WTC11 (cell line): ENCODE results near the gene STT3A. TPM values are rescaled to one million over a fixed set of nuclear protein-coding genes. Genes with fewer than 3 reads are reported as not detected.
A peak's percentile ranks its signal among the peaks of the same experiment; 100 is the strongest.

Experiments
- ATAC-seq: fragments of 200-7000 bp; cut with Tn5 transposase; 2 replicates; pipeline ENCODE4 v1.10.0; 2021; ENCODE audit warnings: mild to moderate bottlenecking, moderate library complexity
- CTCF ChIA-PET: fragments of 300-600 bp; sonication (Branson Sonifier 250); formaldehyde crosslinking; loops from one replicate; lab custom pipeline; 2021; ENCODE audit warnings: antibody characterized with exemption; lab: Charles Lee
- POLR2A ChIA-PET: fragments of 350-600 bp; sonication (Branson Sonifier 250); formaldehyde crosslinking; loops from one replicate; lab custom pipeline; 2021; ENCODE audit warnings: antibody characterized with exemption; lab: Charles Lee
- DNase-seq: peaks from one replicate; pipeline ENCODE4 v3.0.0; 2021; ENCODE audit warnings: low spot score
- H3K27ac Mint-ChIP-seq: 2 replicates; pipeline ENCODE4 v1.8.0; 2021; ENCODE audit warnings: mixed read lengths
- H3K27me3 Mint-ChIP-seq: 2 replicates; pipeline ENCODE4 v1.8.0; 2021; ENCODE audit warnings: low read depth, mild to moderate bottlenecking, moderate library complexity, mixed read lengths
- H3K36me3 Mint-ChIP-seq: 2 replicates; pipeline ENCODE4 v1.8.0; 2021; ENCODE audit warnings: mixed read lengths
- H3K4me1 Mint-ChIP-seq: 2 replicates; pipeline ENCODE4 v1.8.0; 2022; ENCODE audit warnings: mixed read lengths
- H3K4me3 Mint-ChIP-seq: 2 replicates; pipeline ENCODE4 v1.8.0; 2021; ENCODE audit warnings: mild to moderate bottlenecking, moderate library complexity, mixed read lengths
- H3K9me3 Mint-ChIP-seq: 2 replicates; pipeline ENCODE4 v1.8.0; 2021; ENCODE audit warnings: mixed read lengths
- AFF4 ChIP-seq: sonication (generic); formaldehyde crosslinking; IDR thresholded peaks from 2 replicates; pipeline ENCODE4 v1.8.1; 2023; ENCODE audit warnings: mild to moderate bottlenecking, missing genetic modification reagents, borderline replicate concordance
- CREB1 ChIP-seq: sonication (generic); formaldehyde crosslinking; IDR thresholded peaks from 2 replicates; pipeline ENCODE4 v1.8.0; 2023; ENCODE audit warnings: mild to moderate bottlenecking, missing genetic modification reagents
- EMX1 ChIP-seq: fragments of 250-450 bp; sonication (Bioruptor Pico); IDR thresholded peaks from 2 replicates; pipeline ENCODE4 v1.8.0; 2021; ENCODE audit warnings: mild to moderate bottlenecking
- FOXP4 ChIP-seq: sonication (generic); formaldehyde crosslinking; IDR thresholded peaks from 2 replicates; pipeline ENCODE4 v1.8.0; 2022; ENCODE audit warnings: mild to moderate bottlenecking, missing genetic modification reagents
- GABPB1 ChIP-seq: sonication (generic); formaldehyde crosslinking; IDR thresholded peaks from 2 replicates; pipeline ENCODE4 v1.8.1; 2023; ENCODE audit warnings: mild to moderate bottlenecking, missing genetic modification reagents
- IRF1 ChIP-seq: sonication (generic); formaldehyde crosslinking; IDR thresholded peaks from 2 replicates; pipeline ENCODE4 v1.8.0; 2023; ENCODE audit warnings: missing genetic modification reagents
- MAX ChIP-seq: sonication (generic); formaldehyde crosslinking; IDR thresholded peaks from 2 replicates; pipeline ENCODE4 v1.8.0; 2022; ENCODE audit warnings: mild to moderate bottlenecking, missing genetic modification reagents
- ZBTB43 ChIP-seq: sonication (generic); formaldehyde crosslinking; IDR thresholded peaks from 2 replicates; pipeline ENCODE4 v1.8.1; 2023; ENCODE audit warnings: mild to moderate bottlenecking, missing genetic modification reagents
- ZNF138 ChIP-seq: sonication (generic); formaldehyde crosslinking; conservative IDR thresholded peaks from 2 replicates; pipeline ENCODE4 v1.8.1; 2022; ENCODE audit warnings: mild to moderate bottlenecking, moderate library complexity, missing genetic modification reagents
- ZNF219 ChIP-seq: sonication (generic); formaldehyde crosslinking; IDR thresholded peaks from 2 replicates; pipeline ENCODE4 v1.8.0; 2023; ENCODE audit warnings: missing genetic modification reagents, mild to moderate bottlenecking, borderline replicate concordance
- ZNF263 ChIP-seq: sonication (generic); formaldehyde crosslinking; IDR thresholded peaks from 2 replicates; pipeline ENCODE4 v1.8.1; 2022; ENCODE audit warnings: low read depth, mild to moderate bottlenecking, moderate library complexity, missing genetic modification reagents
- ZNF281 ChIP-seq: sonication (generic); formaldehyde crosslinking; IDR thresholded peaks from 2 replicates; pipeline ENCODE4 v1.8.0; 2023; ENCODE audit warnings: mild to moderate bottlenecking, missing genetic modification reagents
- ZNF317 ChIP-seq: sonication (generic); formaldehyde crosslinking; IDR thresholded peaks from 2 replicates; pipeline ENCODE4 v1.8.1; 2023; ENCODE audit warnings: low read depth, mild to moderate bottlenecking, moderate library complexity, missing genetic modification reagents, borderline replicate concordance
- ZSCAN18 ChIP-seq: fragments of 250-450 bp; sonication (Bioruptor Pico); IDR thresholded peaks from 2 replicates; pipeline ENCODE4 v2.1.2; 2022; ENCODE audit warnings: mild to moderate bottlenecking, moderate library complexity
- total RNA-seq: library from RNA; stranded (reverse); gene quantifications from 3 replicates; pipeline ENCODE4 v1.2.3, GENCODE V29; 2021

STT3A gene
- total RNA-seq, 1 experiment from 2014 or later = 144 TPM

GRCh38 chr11:125623064-125623463 lies 30.4 kb downstream of the STT3A start (continued):
- TF ChIP-seq AFF4 (CRISPR knock-in tag) = no peak
- TF ChIP-seq, all 79 proteins: peak for 0

- peak within 1 kb of the TSS; percentile 88 for H3K4me3 Mint-ChIP-seq
- peak within 1 kb of the TSS; percentile 97 for H3K27ac Mint-ChIP-seq
- ATAC-seq = no peak
- H3K36me3 Mint-ChIP-seq = peaks cover 35% of the 10 kb centered on the region
- ChIA-PET POLR2A (interaction anchor here (0.8 to 2.1 kb wide), 2 partner anchors 33 to 437 kb away, joined by 3 to 9 read pairs; partner anchors contain the start of gene STT3A), CTCF (interaction anchor here (0.6 to 1.6 kb wide), 4 partner anchors 57 to 278 kb away, joined by 3 to 4 read pairs (median 4); partner anchors contain the start of gene PUS3)
- no peaks in the 10 kb centered on the region for H3K9me3 Mint-ChIP-seq
- no peaks in the 10 kb centered on the region for H3K27me3 Mint-ChIP-seq
- H3K4me1 Mint-ChIP-seq = peaks cover 13% of the 10 kb centered on the region
- DNase-seq = no peak
- TF ChIP-seq MAX (CRISPR knock-in tag) (no peak), EMX1 (no peak), GABPB1 (no peak), CREB1 (CRISPR knock-in tag) (no peak), ZNF138 (CRISPR knock-in tag) (no peak), ZNF263 (CRISPR knock-in tag) (no peak), ZSCAN18 (CRISPR knock-in tag) (no peak), IRF1 (no peak), AFF4 (CRISPR knock-in tag) (no peak), ZNF317 (CRISPR knock-in tag) (no peak), ZNF281 (CRISPR knock-in tag) (no peak), FOXP4 (no peak), ZNF219 (CRISPR knock-in tag) (no peak), ZBTB43 (CRISPR knock-in tag) (no peak)
Observed at GRCh38 chr11:125624756-125625213, 32.1 kb downstream of the STT3A start, which contains the start of gene CHEK1. CHEK1 (plus strand) TSS chr11:125625163; CDS start chr11:125626769, 1,606 bp downstream.
